HFF-Myc (cell line): ENCODE results near the gene NOP14.
"Not testable (repeated sequence)": the region's sequence is repeated elsewhere in the genome, so short reads cannot be mapped to it uniquely, and the experiment has no call there.

Experiments
- DNase-seq: peaks from one replicate; pipeline ENCODE4 v3.0.0-alpha.2; 2011; ENCODE audit warnings: low read depth; ENCODE audit errors: extremely low read depth
- H3K4me3 ChIP-seq: replicated peaks from 2 replicates; pipeline ENCODE4 v1.5.1; 2011; ENCODE audit warnings: low read depth, mild to moderate bottlenecking, control low read depth, low read length
- TF ChIP-seq, protein P1 (sequence below): IDR thresholded peaks from 2 replicates; pipeline ENCODE4 v1.5.1; 2012; ENCODE audit warnings: mild to moderate bottlenecking, low read depth, low read length, control low read depth; ENCODE audit errors: missing control alignments

Gene NOP14

GRCh38 chr4:2996415-2996814, 33.2 kb upstream of the NOP14 start:
- TF ChIP-seq, protein P1, sequence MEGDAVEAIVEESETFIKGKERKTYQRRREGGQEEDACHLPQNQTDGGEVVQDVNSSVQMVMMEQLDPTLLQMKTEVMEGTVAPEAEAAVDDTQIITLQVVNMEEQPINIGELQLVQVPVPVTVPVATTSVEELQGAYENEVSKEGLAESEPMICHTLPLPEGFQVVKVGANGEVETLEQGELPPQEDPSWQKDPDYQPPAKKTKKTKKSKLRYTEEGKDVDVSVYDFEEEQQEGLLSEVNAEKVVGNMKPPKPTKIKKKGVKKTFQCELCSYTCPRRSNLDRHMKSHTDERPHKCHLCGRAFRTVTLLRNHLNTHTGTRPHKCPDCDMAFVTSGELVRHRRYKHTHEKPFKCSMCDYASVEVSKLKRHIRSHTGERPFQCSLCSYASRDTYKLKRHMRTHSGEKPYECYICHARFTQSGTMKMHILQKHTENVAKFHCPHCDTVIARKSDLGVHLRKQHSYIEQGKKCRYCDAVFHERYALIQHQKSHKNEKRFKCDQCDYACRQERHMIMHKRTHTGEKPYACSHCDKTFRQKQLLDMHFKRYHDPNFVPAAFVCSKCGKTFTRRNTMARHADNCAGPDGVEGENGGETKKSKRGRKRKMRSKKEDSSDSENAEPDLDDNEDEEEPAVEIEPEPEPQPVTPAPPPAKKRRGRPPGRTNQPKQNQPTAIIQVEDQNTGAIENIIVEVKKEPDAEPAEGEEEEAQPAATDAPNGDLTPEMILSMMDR = no peak
- H3K4me3 ChIP-seq = no peak overlapping the region
- DNase-seq = no peak

- no peak overlapping the region for H3K4me3 ChIP-seq
- TF ChIP-seq, protein P1 = no peak
- DNase-seq = no peak
These were observed 32.5 kb upstream of the NOP14 start for GRCh38 chr4:2995546-2996265.

DNA sequence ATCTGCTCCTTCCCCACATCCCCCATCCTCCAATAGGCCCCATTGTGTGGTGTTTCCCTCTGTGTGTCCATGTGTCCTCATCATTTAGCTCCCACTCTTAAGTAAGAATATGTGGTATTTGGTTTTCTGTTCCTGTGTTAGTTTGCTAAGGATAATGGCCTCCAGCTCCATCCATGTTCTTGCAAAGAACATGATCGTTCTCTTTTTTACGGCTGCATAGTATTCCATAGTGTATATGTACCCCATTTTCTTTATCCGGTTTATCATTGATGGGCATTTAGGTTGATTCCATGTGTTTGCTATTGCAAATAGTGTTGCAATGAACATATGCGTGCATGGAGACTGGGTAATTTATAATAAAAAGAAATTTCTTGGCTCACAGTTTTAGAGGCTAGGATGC, 31.7 kb upstream of the NOP14 start:
- no peak for DNase-seq
- TF ChIP-seq, protein P1 = no peak
- H3K4me3 ChIP-seq = no peak overlapping the region

DNA sequence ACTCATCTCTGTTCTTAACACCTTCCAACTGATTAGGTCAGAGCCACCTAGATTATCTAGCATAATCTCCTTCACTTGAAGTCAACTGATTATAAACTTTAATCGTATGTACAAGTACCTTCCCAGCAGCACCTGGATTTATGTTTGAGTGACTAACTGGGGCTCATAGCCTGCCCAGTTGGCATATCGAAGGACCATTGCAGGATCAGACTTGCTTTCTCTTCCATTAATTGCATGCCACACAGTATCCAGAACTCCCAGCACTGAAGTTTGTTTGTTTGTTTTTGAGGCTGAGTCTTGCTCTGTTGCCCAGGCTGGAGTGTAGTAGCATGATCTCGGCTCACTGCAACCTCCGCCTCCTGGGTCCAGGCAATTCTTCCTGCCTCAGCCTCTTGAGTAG, 28.0 kb upstream of the NOP14 start:
- TF ChIP-seq, protein P1 = no peak
- DNase-seq = no peak
- H3K4me3 ChIP-seq = no peak overlapping the region

DNA sequence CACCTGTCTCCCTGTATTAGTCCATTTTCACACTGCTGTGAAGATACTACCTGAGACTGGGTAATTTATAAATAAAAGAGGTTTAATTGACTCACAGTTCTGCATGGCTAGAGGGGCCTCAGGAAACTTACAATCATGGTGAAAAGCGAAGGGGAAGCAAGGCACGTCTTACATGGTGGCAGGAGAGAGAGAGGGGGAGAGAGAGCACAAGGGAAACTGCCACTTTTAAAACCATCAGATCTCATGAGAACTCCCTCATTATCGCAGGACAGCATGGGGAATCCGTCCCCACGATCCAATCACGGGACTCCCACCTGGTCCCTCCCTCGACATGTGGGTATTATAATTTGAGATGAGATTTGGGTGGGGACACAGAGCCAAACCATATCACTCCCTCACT, 20.5 kb upstream of the NOP14 start:
- not testable (repeated sequence) for H3K4me3 ChIP-seq, DNase-seq

GRCh38 chr4:2982012-2982411, 18.8 kb upstream of the NOP14 start:
- TF ChIP-seq, protein P1 = no peak
- DNase-seq = no peak
- H3K4me3 ChIP-seq = no peak overlapping the region

DNA sequence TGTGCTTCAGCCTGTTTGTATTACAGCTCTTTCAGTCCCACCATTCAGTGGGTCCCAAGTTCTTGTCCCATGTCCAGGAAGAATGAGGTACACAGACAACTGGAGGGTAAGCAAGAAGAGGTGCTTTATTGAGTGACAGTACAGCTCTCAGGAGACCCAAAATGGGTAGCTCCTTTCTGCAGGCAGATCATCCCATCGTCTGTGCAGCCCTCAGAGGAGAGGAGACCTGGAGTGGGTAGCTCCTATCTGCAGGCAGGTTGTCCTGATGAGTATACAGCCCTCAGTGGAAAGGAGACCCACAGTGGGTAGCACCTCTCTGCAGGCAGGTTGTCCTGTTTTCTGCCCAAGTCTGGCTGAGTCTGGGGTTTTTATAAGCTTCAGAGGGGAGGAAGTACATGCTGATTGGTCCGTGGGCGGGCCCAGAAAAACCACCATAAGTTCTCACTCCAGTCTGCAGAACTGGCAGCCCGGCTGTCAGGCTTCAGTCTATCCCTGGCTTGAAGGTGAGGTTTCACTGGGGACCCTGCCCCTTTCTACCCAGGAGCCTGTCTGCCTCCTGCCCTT, 18.1 kb upstream of the NOP14 start:
- H3K4me3 ChIP-seq = no peak overlapping the region
- DNase-seq = no peak
- TF ChIP-seq, protein P1 = no peak
